Upper lobe of right lung (tissue), 1 donor: ENCODE measurements around the gene ERVW-1. TPM values are rescaled to one million over a fixed set of nuclear protein-coding genes. Genes with fewer than 3 reads are reported as not detected.
A peak's percentile ranks its signal among the peaks of the same experiment; 100 is the strongest.

Experiments
- ATAC-seq: fragments of 200-7000 bp; cut with Tn5 transposase; one replicate; pipeline ENCODE4 v1.9.1; 2020; ENCODE audit warnings: mild to moderate bottlenecking, moderate library complexity
- DNase-seq: peaks from one replicate; pipeline ENCODE4 v3.0.0-alpha.2; 2020
- H3K27ac ChIP-seq: fragments of 200-600 bp; one replicate; pipeline ENCODE4 v1.8.0; 2022
- H3K27me3 ChIP-seq: fragments of 200-600 bp; one replicate; pipeline ENCODE4 v1.8.0; 2022; ENCODE audit warnings: mild to moderate bottlenecking
- H3K36me3 ChIP-seq: fragments of 200-600 bp; one replicate; pipeline ENCODE4 v1.8.0; 2022
- H3K4me1 ChIP-seq: fragments of 200-600 bp; one replicate; pipeline ENCODE4 v1.8.0; 2022
- H3K4me3 ChIP-seq: fragments of 200-600 bp; one replicate; pipeline ENCODE4 v1.8.0; 2022; ENCODE audit warnings: mild to moderate bottlenecking
- H3K9me3 ChIP-seq: fragments of 200-600 bp; one replicate; pipeline ENCODE4 v1.8.0; 2022
- intact Hi-C: fragments of 100-400 bp; cut with DNase I; formaldehyde crosslinking; loops from one replicate; pipeline ENCODE4 v1.11.0; 2022
- total RNA-seq: library from RNA; stranded (reverse); fragmentation: NEBNext Ultra II Directional; extraction: Animal tissue kit (Norgen Biotek cat#: 25700); gene quantifications from one replicate; pipeline ENCODE4 v1.2.1, GENCODE V29; 2021
- TF ChIP-seq, protein P1 (sequence below): fragments of 200-600 bp; IDR thresholded peaks from one replicate; pipeline ENCODE4 v1.8.0; 2022; ENCODE audit warnings: antibody characterized with exemption
- donor health status: DM: no; HTN: yes; CAD: no; lungs with severe emphysema.

ERVW-1 gene
- total RNA-seq, 1 donor from 2014 or later: not detected

DNA sequence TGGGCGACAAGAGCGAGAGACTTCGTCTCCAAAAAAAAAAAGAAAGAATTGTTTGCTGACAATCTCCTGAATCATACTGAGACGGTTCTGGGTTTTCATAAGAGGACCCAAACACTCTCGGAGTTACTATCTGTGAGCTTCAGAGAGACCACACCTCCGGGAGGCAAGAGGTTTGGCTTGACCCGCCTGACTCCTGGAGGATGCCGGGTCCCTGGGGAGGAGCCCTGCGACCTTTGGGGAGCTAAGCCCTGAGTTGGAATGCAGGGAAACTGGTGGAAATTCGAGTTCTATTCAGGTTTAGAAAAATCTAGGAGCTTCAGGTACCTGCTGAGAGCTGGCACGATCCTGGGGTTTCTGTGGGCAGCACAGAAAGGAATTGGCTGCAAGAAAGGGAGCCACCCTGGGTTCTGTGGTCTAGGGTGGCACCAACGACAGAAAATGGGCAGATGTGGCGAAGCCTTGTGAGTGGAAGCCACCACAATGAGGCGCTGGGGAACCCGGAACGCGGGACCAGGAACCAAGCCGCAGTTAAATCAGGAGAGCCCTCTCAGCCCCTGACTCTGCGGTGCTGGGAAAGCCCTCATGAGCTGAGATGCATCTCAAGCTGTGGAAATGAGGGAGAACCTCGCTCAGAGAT, 52.3 kb downstream of the ERVW-1 start:
- Histone ChIP-seq H3K27ac (no peak overlapping the region), H3K27me3 (peaks cover 13% of the 10 kb centered on the region), H3K36me3 (no peaks in the 10 kb centered on the region), H3K4me1 (peaks cover 6% of the 10 kb centered on the region), H3K9me3 (no peaks in the 10 kb centered on the region), H3K4me3 (no peak overlapping the region)
- intact Hi-C loops: no loop called here
- ATAC-seq: no peak
- no peak for DNase-seq
- TF ChIP-seq, protein P1, sequence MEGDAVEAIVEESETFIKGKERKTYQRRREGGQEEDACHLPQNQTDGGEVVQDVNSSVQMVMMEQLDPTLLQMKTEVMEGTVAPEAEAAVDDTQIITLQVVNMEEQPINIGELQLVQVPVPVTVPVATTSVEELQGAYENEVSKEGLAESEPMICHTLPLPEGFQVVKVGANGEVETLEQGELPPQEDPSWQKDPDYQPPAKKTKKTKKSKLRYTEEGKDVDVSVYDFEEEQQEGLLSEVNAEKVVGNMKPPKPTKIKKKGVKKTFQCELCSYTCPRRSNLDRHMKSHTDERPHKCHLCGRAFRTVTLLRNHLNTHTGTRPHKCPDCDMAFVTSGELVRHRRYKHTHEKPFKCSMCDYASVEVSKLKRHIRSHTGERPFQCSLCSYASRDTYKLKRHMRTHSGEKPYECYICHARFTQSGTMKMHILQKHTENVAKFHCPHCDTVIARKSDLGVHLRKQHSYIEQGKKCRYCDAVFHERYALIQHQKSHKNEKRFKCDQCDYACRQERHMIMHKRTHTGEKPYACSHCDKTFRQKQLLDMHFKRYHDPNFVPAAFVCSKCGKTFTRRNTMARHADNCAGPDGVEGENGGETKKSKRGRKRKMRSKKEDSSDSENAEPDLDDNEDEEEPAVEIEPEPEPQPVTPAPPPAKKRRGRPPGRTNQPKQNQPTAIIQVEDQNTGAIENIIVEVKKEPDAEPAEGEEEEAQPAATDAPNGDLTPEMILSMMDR: no peak

- H3K9me3 ChIP-seq: no peaks in the 10 kb centered on the region
- TF ChIP-seq, protein P1: no peak
- peak overlapping the region; percentile 50 for H3K4me3 ChIP-seq
- ATAC-seq (peak; percentile 29), DNase-seq (no peak)
- peaks cover 13% of the 10 kb centered on the region for H3K27me3 ChIP-seq
- H3K4me1 ChIP-seq: peaks cover 6% of the 10 kb centered on the region
- peak overlapping the region; percentile 53 for H3K27ac ChIP-seq
- no peaks in the 10 kb centered on the region for H3K36me3 ChIP-seq
- intact Hi-C loops: no loop called here
Measured at GRCh38 chr7:92423710-92424131, 54.0 kb downstream of the ERVW-1 start.

DNA sequence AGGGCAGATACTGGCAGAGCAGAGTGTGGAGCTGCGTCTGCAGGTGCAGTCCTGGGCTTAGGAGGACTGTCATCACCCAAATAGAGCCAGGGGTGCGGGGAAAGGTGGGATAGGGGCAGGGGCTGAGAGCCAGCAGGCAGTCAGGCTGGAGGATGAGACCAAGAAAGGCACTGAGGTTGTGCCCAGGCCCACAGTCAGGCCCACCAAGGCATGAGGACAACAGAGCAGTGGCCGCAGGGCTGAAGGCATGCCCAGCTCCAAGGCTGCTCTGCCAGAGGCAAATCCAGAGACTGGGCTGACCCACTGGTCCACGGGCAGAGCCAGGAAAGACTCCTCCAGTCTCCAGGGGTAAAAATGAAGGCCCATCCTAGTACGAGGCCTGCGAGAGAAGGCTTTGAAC, 54.8 kb downstream of the ERVW-1 start:
- intact Hi-C loops: no loop called here
- Histone ChIP-seq H3K9me3 (no peaks in the 10 kb centered on the region), H3K27me3 (peaks cover 13% of the 10 kb centered on the region), H3K4me3 (no peak overlapping the region), H3K27ac (no peak overlapping the region), H3K36me3 (no peaks in the 10 kb centered on the region), H3K4me1 (peaks cover 6% of the 10 kb centered on the region)
- TF ChIP-seq, protein P1: no peak
- ATAC-seq (no peak), DNase-seq (no peak)

- H3K27me3 ChIP-seq: peaks cover 13% of the 10 kb centered on the region
- H3K9me3 ChIP-seq: no peaks in the 10 kb centered on the region
- no peak overlapping the region for H3K27ac ChIP-seq
- intact Hi-C loops: no loop called here
- TF ChIP-seq, protein P1: no peak
- H3K4me1 ChIP-seq: peaks cover 6% of the 10 kb centered on the region
- no peak for DNase-seq
- H3K4me3 ChIP-seq: no peak overlapping the region
- ATAC-seq: no peak
- no peaks in the 10 kb centered on the region for H3K36me3 ChIP-seq
Measured at GRCh38 chr7:92421676-92422435, 55.9 kb downstream of the ERVW-1 start.

Other genes with a start within 250 kb of the ERVW-1 start
- gene KRIT1, start 232.0 kb downstream of the ERVW-1 start, total RNA-seq: 37.7 TPM
- gene ANKIB1, start 232.0 kb downstream of the ERVW-1 start, total RNA-seq: 50.1 TPM
- gene GATAD1, start 30.5 kb downstream of the ERVW-1 start, total RNA-seq: 35.8 TPM
- 14.2 TPM for gene PEX1, start 50.6 kb upstream of the ERVW-1 start, total RNA-seq
- gene RBM48, start 50.8 kb upstream of the ERVW-1 start, total RNA-seq: 13.2 TPM
- 21.2 TPM for gene FAM133B, start 112.4 kb upstream of the ERVW-1 start, total RNA-seq